ENCODE measurements around the gene TSSK3. TPM values are rescaled to one million over a fixed set of nuclear protein-coding genes. Genes with fewer than 3 reads are reported as not detected.

The TSSK3 gene
- 3.8 and 3.9 TPM in 2 replicates for total RNA-seq (2021)
- percentile 26 among the genes with signal in this experiment for Bru-seq, nascent RNA
- BruChase-seq, experiment 1, labeled RNA remaining after a 2-hour chase, result percentile 32 among the genes with signal in this experiment
- percentile 17 among the genes with signal in this experiment for BruChase-seq, experiment 2, labeled RNA remaining after a 6-hour chase
- long read RNA-seq, partial matches to known transcripts, result 0 of 5 reads
- long read RNA-seq, other reads (novel, unspliced or antisense), result 5 of 5 reads

GRCh38 chr1:32362474-32363313, at the start of gene TSSK3, which contains the start of gene FAM229A:
TSS of gene TSSK3 (plus strand) at chr1:32362539. CDS start at chr1:32362702, 163 bp downstream.
TSS of gene FAM229A (minus strand) at chr1:32362485. CDS start at chr1:32362091, 394 bp downstream.
- POLR2A ChIA-PET (ENCODE audit: unreplicated experiment), result no interaction called here
- Histone ChIP-seq H3K79me2 (ENCODE audit: low read depth) (no peaks in the 10 kb centered on the region), H3K9me2 (ENCODE audit: insufficient read depth) (no peaks in the 10 kb centered on the region), H2AFZ (no peak within 1 kb of the TSS), H3K9me3 (ENCODE audit: insufficient read depth, low read depth) (no peaks in the 10 kb centered on the region), H4K20me1 (ENCODE audit: insufficient read depth) (no peaks in the 10 kb centered on the region), H3K4me3 (peak within 1 kb of the TSS; percentile 27; the same call in 1 of the 2 replicates), H3K36me3 (ENCODE audit: low read depth) (peaks cover 12% of the 10 kb centered on the region; the same call in 1 of the 2 replicates), H3K27ac (no peak within 1 kb of the TSS), H3K27me3 (ENCODE audit: insufficient read depth, low read depth) (no peaks in the 10 kb centered on the region), H3F3A (ENCODE audit: insufficient read depth, low read depth) (peaks cover 37% of the 10 kb centered on the region; the same call in 1 of the 2 replicates), H3K4me1 (replicated peaks; ENCODE audit: insufficient read depth) (no peaks in the 10 kb centered on the region), H3K4me2 (peak within 1 kb of the TSS; percentile 60)
- no TSS peak for BruUV-seq (replicated peaks)
- intact Hi-C loops (cut with micrococcal nuclease; ENCODE audit: unreplicated experiment), result loop anchor here (2.0 kb wide), 1 partner anchor 146 kb away; no protein-coding TSS in a partner anchor
- TF ChIP-seq, protein P1, sequence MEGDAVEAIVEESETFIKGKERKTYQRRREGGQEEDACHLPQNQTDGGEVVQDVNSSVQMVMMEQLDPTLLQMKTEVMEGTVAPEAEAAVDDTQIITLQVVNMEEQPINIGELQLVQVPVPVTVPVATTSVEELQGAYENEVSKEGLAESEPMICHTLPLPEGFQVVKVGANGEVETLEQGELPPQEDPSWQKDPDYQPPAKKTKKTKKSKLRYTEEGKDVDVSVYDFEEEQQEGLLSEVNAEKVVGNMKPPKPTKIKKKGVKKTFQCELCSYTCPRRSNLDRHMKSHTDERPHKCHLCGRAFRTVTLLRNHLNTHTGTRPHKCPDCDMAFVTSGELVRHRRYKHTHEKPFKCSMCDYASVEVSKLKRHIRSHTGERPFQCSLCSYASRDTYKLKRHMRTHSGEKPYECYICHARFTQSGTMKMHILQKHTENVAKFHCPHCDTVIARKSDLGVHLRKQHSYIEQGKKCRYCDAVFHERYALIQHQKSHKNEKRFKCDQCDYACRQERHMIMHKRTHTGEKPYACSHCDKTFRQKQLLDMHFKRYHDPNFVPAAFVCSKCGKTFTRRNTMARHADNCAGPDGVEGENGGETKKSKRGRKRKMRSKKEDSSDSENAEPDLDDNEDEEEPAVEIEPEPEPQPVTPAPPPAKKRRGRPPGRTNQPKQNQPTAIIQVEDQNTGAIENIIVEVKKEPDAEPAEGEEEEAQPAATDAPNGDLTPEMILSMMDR (conservative IDR thresholded peaks at IDR 0.05), result no peak
- TF ChIP-seq EZH2 (IDR thresholded peaks at IDR 0.05; ENCODE audit: low read depth), result no peak
- CTCF ChIA-PET, result interaction anchor here (0.6 kb wide), 1 partner anchor 73 kb away, joined by 3 read pairs; no protein-coding TSS in a partner anchor
- no peak for DNase-seq

GRCh38 chr1:32316903-32317277, 45.4 kb upstream of the TSSK3 start:
- H3K27ac ChIP-seq, result no peak overlapping the region
- BruUV-seq (replicated peaks), result no TSS peak
- peaks cover 13% of the 10 kb centered on the region for H3F3A ChIP-seq (ENCODE audit: insufficient read depth, low read depth)
- peaks cover 10% of the 10 kb centered on the region for H3K36me3 ChIP-seq (ENCODE audit: low read depth)
- H3K9me2 ChIP-seq (ENCODE audit: insufficient read depth), result no peaks in the 10 kb centered on the region
- H3K9me3 ChIP-seq (ENCODE audit: insufficient read depth, low read depth), result no peaks in the 10 kb centered on the region
- no peaks in the 10 kb centered on the region for H3K27me3 ChIP-seq (ENCODE audit: insufficient read depth, low read depth)
- no peak for DNase-seq
- no peak overlapping the region for H3K4me3 ChIP-seq
- no peak for TF ChIP-seq EZH2 (IDR thresholded peaks at IDR 0.05; ENCODE audit: low read depth)
- TF ChIP-seq, protein P1 (conservative IDR thresholded peaks at IDR 0.05), result no peak
- ChIA-PET CTCF (interaction anchor here (0.7 to 2.3 kb wide), 2 partner anchors 75 to 101 kb away, joined by 3 to 8 read pairs; no protein-coding TSS in a partner anchor), POLR2A (ENCODE audit: unreplicated experiment) (no interaction called here)
- intact Hi-C loops (cut with micrococcal nuclease; ENCODE audit: unreplicated experiment), result loop anchor here (1.0 kb wide), 1 partner anchor 102 kb away; no protein-coding TSS in a partner anchor
- peaks cover 27% of the 10 kb centered on the region for H3K79me2 ChIP-seq (ENCODE audit: low read depth)
- no peak overlapping the region for H2AFZ ChIP-seq
- H4K20me1 ChIP-seq (ENCODE audit: insufficient read depth), result peaks cover 10% of the 10 kb centered on the region
- H3K4me2 ChIP-seq, result no peak overlapping the region
- peaks cover 8% of the 10 kb centered on the region for H3K4me1 ChIP-seq (replicated peaks; ENCODE audit: insufficient read depth)

DNA sequence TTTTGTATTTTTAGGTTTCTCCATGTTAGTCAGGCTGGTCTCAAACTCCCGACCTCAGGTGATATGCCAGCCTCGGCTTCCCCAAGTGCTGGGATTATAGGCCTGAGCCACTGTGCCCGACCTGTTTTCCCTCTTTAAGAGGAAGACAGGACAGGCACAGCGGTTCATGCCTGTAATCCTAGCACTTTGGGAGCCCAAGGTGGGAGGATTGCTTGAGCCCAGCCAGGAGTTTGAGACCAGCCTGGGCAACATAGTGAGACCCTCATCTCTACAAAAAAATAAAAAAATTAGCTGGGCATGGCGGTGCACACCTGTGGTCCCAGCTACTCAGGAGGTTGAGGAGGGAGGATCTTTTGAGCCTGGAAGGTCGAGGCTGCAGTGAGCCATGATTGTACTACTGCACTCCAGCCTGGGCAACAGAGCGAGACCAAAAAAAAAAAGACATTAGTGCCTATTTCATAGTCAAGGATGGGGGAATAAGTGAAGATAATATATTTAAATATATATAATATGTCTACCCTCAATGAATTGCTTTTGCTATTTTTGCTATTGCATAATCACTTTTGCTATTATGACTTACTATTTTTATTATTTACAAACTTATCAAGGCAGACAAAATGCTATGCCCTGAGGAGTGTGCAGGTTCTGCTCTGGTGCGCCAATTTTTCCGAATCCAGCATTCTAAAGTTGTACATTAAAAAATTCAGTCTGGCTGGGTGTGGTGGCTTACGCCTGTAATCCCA, 44.0 kb upstream of the TSSK3 start:
- Histone ChIP-seq H3K9me2 (ENCODE audit: insufficient read depth) (no peaks in the 10 kb centered on the region), H3K36me3 (ENCODE audit: low read depth) (peaks cover 10% of the 10 kb centered on the region), H3K4me2 (no peak overlapping the region), H2AFZ (no peak overlapping the region), H3K27ac (no peak overlapping the region), H3K9me3 (ENCODE audit: insufficient read depth, low read depth) (no peaks in the 10 kb centered on the region), H3F3A (ENCODE audit: insufficient read depth, low read depth) (peaks cover 22% of the 10 kb centered on the region), H3K27me3 (ENCODE audit: insufficient read depth, low read depth) (no peaks in the 10 kb centered on the region), H3K4me1 (replicated peaks; ENCODE audit: insufficient read depth) (peaks cover 17% of the 10 kb centered on the region), H3K79me2 (ENCODE audit: low read depth) (peaks cover 17% of the 10 kb centered on the region), H3K4me3 (no peak overlapping the region), H4K20me1 (ENCODE audit: insufficient read depth) (peaks cover 8% of the 10 kb centered on the region)
- intact Hi-C loops (cut with micrococcal nuclease; ENCODE audit: unreplicated experiment), result no loop called here
- ChIA-PET POLR2A (ENCODE audit: unreplicated experiment) (interaction anchor here (0.7 kb wide), 1 partner anchor 27 kb away, joined by 8 read pairs; no protein-coding TSS in a partner anchor), CTCF (interaction anchor here (2.3 kb wide), 1 partner anchor 103 kb away, joined by 8 read pairs; no protein-coding TSS in a partner anchor)
- no peak for DNase-seq
- no TSS peak for BruUV-seq (replicated peaks)
- TF ChIP-seq, protein P1 (conservative IDR thresholded peaks at IDR 0.05), result no peak
- TF ChIP-seq EZH2 (IDR thresholded peaks at IDR 0.05; ENCODE audit: low read depth), result no peak
